ENCODE results near the gene ABCA6. TPM values are rescaled to one million over a fixed set of nuclear protein-coding genes. Genes with fewer than 3 reads are reported as not detected.

Gene ABCA6
- total RNA-seq, 1 donor from 2014 or later = 37.4 TPM

DNA sequence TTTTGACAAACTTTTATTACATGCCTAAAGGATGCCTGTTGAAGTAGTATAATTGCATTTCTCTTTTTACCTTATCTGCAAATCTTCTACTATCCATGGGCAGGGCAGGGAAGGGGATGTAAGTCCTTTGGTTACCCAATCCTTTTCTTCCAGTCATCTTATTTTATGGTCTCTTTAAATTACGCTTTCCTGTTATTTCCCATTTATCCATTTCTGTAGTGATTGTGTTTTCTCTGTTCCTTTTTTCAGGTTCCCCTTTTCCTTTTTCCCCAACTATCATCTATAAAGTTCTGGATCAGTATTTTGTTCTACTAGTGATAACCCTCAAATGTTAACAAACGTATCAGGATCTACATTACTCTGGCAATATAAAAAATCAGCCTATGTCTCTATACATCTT, 77.7 kb downstream of the ABCA6 start:
- Histone ChIP-seq H3K4me1 (no peaks in the 10 kb centered on the region), H3K36me3 (no peaks in the 10 kb centered on the region), H3K9me3 (no peaks in the 10 kb centered on the region), H3K4me3 (no peak overlapping the region), H3K27ac (no peak overlapping the region), H3K27me3 (no peaks in the 10 kb centered on the region)
- intact Hi-C loops (cut with DNase I) = no loop called here
- TF ChIP-seq CTCF (IDR thresholded peaks at IDR 0.05) = no peak
- DNase-seq (ENCODE audit: low spot score in 2 of 2) = no peak

GRCh38 chr17:69062860-69063581, 78.7 kb downstream of the ABCA6 start:
- Histone ChIP-seq H3K27ac (no peak overlapping the region), H3K36me3 (no peaks in the 10 kb centered on the region), H3K4me3 (no peak overlapping the region), H3K27me3 (no peaks in the 10 kb centered on the region), H3K9me3 (no peaks in the 10 kb centered on the region), H3K4me1 (no peaks in the 10 kb centered on the region)
- intact Hi-C loops (cut with DNase I) = no loop called here
- TF ChIP-seq CTCF (IDR thresholded peaks at IDR 0.05) = no peak
- no peak for DNase-seq (ENCODE audit: low spot score in 2 of 2)

- DNase-seq (ENCODE audit: low spot score in 2 of 2) = no peak
- intact Hi-C loops (cut with DNase I) = no loop called here
- H3K4me1 ChIP-seq = no peaks in the 10 kb centered on the region
- H3K36me3 ChIP-seq = no peaks in the 10 kb centered on the region
- H3K4me3 ChIP-seq = no peak overlapping the region
- H3K27ac ChIP-seq = no peak overlapping the region
- H3K9me3 ChIP-seq = no peaks in the 10 kb centered on the region
- TF ChIP-seq CTCF (IDR thresholded peaks at IDR 0.05) = no peak
- H3K27me3 ChIP-seq = no peaks in the 10 kb centered on the region
These were observed 79.8 kb downstream of the ABCA6 start for GRCh38 chr17:69061721-69062556.

DNA sequence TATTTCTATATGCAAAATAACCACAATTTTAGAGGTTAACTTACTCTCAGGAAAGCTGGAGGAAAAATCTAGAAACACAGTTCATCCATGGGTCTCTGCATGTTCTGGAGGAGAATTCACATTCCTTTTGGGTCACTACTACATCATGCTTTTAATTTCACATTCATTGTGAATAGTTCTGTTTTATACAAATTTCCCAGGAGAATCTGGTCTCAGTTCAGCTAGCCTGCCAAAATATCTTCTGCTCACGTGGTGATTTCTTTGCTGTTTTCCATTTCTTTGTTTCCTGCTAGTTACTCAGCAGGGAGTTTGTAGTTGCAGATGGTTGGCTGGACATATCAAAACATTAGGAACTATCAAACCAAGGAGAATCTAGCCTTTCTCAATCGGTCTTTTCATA, 80.9 kb downstream of the ABCA6 start, which contains the start of gene ABCA9:
Gene ABCA9 (minus strand): TSS at position 106 of the 400 bp plus-strand sequence. CDS start 9,801 bp downstream, outside the sequence.
- peak within 1 kb of the TSS in 1 of 2 donors; percentile 21 for H3K4me3 ChIP-seq
- intact Hi-C loops (cut with DNase I) = no loop called here
- no peaks in the 10 kb centered on the region for H3K27me3 ChIP-seq
- no peaks in the 10 kb centered on the region for H3K36me3 ChIP-seq
- no peak for DNase-seq (ENCODE audit: low spot score in 2 of 2)
- TF ChIP-seq CTCF (IDR thresholded peaks at IDR 0.05) = no peak
- no peaks in the 10 kb centered on the region for H3K4me1 ChIP-seq
- H3K27ac ChIP-seq = no peak within 1 kb of the TSS
- no peaks in the 10 kb centered on the region for H3K9me3 ChIP-seq

- intact Hi-C loops (cut with DNase I) = no loop called here
- DNase-seq (ENCODE audit: low spot score in 2 of 2) = no peak
- TF ChIP-seq CTCF (IDR thresholded peaks at IDR 0.05) = no peak
- H3K9me3 ChIP-seq = no peaks in the 10 kb centered on the region
- H3K36me3 ChIP-seq = no peaks in the 10 kb centered on the region
- H3K27ac ChIP-seq = no peak overlapping the region
- H3K4me1 ChIP-seq = no peaks in the 10 kb centered on the region
- peak overlapping the region in 1 of 2 donors; percentile 21 for H3K4me3 ChIP-seq
- no peaks in the 10 kb centered on the region for H3K27me3 ChIP-seq
These were observed 82.1 kb downstream of the ABCA6 start for GRCh38 chr17:69059458-69060175.

Data from ascending aorta (tissue), 2 donors.